Activated naive CD8-positive, alpha-beta T cell (primary cell): ENCODE data around the gene LPCAT1.

Source experiments
- H3K27ac Mint-ChIP-seq: one replicate; pipeline ENCODE4 v1.8.0; 2021; ENCODE audit warnings: mixed read lengths
- H3K27me3 Mint-ChIP-seq: one replicate; pipeline ENCODE4 v1.8.0; 2021; ENCODE audit warnings: mixed read lengths
- H3K36me3 Mint-ChIP-seq: one replicate; pipeline ENCODE4 v1.8.0; 2021; ENCODE audit warnings: mixed read lengths
- H3K4me1 Mint-ChIP-seq: one replicate; pipeline ENCODE4 v1.8.0; 2021; ENCODE audit warnings: low read depth, mixed read lengths
- H3K4me3 Mint-ChIP-seq: one replicate; pipeline ENCODE4 v1.8.0; 2021; ENCODE audit warnings: mild to moderate bottlenecking, mixed read lengths
- H3K9me3 Mint-ChIP-seq: one replicate; pipeline ENCODE4 v1.8.0; 2021; ENCODE audit warnings: low read depth, mixed read lengths

Gene LPCAT1

GRCh38 chr5:1417586-1418225 lies 106.1 kb downstream of the LPCAT1 start:
- Mint-ChIP-seq H3K4me1 (no peaks in the 10 kb centered on the region), H3K27ac (no peak overlapping the region), H3K27me3 (no peaks in the 10 kb centered on the region)

GRCh38 chr5:1416856-1417469 lies 106.8 kb downstream of the LPCAT1 start:
- H3K36me3 Mint-ChIP-seq, result no peaks in the 10 kb centered on the region
- H3K9me3 Mint-ChIP-seq, result no peaks in the 10 kb centered on the region
- H3K27ac Mint-ChIP-seq, result no peak overlapping the region
- H3K27me3 Mint-ChIP-seq, result peaks cover under 1% of the 10 kb centered on the region
- no peaks in the 10 kb centered on the region for H3K4me1 Mint-ChIP-seq
- no peak overlapping the region for H3K4me3 Mint-ChIP-seq

More at GRCh38 chr5:1417586-1418225, 106.1 kb downstream of the LPCAT1 start:
- no peak overlapping the region for H3K4me3 Mint-ChIP-seq
- H3K9me3 Mint-ChIP-seq, result no peaks in the 10 kb centered on the region
- H3K36me3 Mint-ChIP-seq, result no peaks in the 10 kb centered on the region

GRCh38 chr5:1415626-1416360 lies 108.0 kb downstream of the LPCAT1 start:
- H3K4me1 Mint-ChIP-seq, result no peaks in the 10 kb centered on the region
- no peak overlapping the region for H3K27ac Mint-ChIP-seq
- no peaks in the 10 kb centered on the region for H3K9me3 Mint-ChIP-seq
- H3K4me3 Mint-ChIP-seq, result no peak overlapping the region
- H3K36me3 Mint-ChIP-seq, result no peaks in the 10 kb centered on the region
- H3K27me3 Mint-ChIP-seq, result peaks cover 3% of the 10 kb centered on the region

- H3K4me3 Mint-ChIP-seq, result no peak overlapping the region
- H3K36me3 Mint-ChIP-seq, result no peaks in the 10 kb centered on the region
- H3K27me3 Mint-ChIP-seq, result peaks cover 3% of the 10 kb centered on the region
- H3K9me3 Mint-ChIP-seq, result no peaks in the 10 kb centered on the region
- no peak overlapping the region for H3K27ac Mint-ChIP-seq
- H3K4me1 Mint-ChIP-seq, result no peaks in the 10 kb centered on the region
These were observed 108.7 kb downstream of the LPCAT1 start for GRCh38 chr5:1415059-1415425.

- Mint-ChIP-seq H3K4me1 (no peaks in the 10 kb centered on the region), H3K4me3 (no peak overlapping the region), H3K9me3 (no peaks in the 10 kb centered on the region), H3K27ac (no peak overlapping the region), H3K27me3 (peaks cover 3% of the 10 kb centered on the region), H3K36me3 (no peaks in the 10 kb centered on the region)
These were observed 109.3 kb downstream of the LPCAT1 start for GRCh38 chr5:1414311-1415058.

- no peaks in the 10 kb centered on the region for H3K9me3 Mint-ChIP-seq
- no peak overlapping the region for H3K27ac Mint-ChIP-seq
- peaks cover 3% of the 10 kb centered on the region for H3K27me3 Mint-ChIP-seq
- no peaks in the 10 kb centered on the region for H3K36me3 Mint-ChIP-seq
- H3K4me1 Mint-ChIP-seq, result no peaks in the 10 kb centered on the region
- H3K4me3 Mint-ChIP-seq, result no peak overlapping the region
These were observed 110.0 kb downstream of the LPCAT1 start for GRCh38 chr5:1413611-1414241.

- Mint-ChIP-seq H3K4me3 (no peak overlapping the region), H3K9me3 (no peaks in the 10 kb centered on the region), H3K36me3 (no peaks in the 10 kb centered on the region), H3K4me1 (no peaks in the 10 kb centered on the region), H3K27me3 (peaks cover 3% of the 10 kb centered on the region), H3K27ac (no peak overlapping the region)
These were observed 110.5 kb downstream of the LPCAT1 start for GRCh38 chr5:1413211-1413610.

GRCh38 chr5:1412621-1413020 lies 111.1 kb downstream of the LPCAT1 start:
- Mint-ChIP-seq H3K27me3 (peaks cover 3% of the 10 kb centered on the region), H3K4me3 (no peak overlapping the region), H3K9me3 (no peaks in the 10 kb centered on the region), H3K27ac (no peak overlapping the region), H3K36me3 (no peaks in the 10 kb centered on the region), H3K4me1 (no peaks in the 10 kb centered on the region)

GRCh38 chr5:1412163-1412562 lies 111.6 kb downstream of the LPCAT1 start:
- H3K27me3 Mint-ChIP-seq, result peaks cover 4% of the 10 kb centered on the region
- H3K27ac Mint-ChIP-seq, result no peak overlapping the region
- H3K4me3 Mint-ChIP-seq, result no peak overlapping the region
- no peaks in the 10 kb centered on the region for H3K36me3 Mint-ChIP-seq
- H3K4me1 Mint-ChIP-seq, result no peaks in the 10 kb centered on the region
- H3K9me3 Mint-ChIP-seq, result no peaks in the 10 kb centered on the region
